CD14-positive monocyte (primary cell): ENCODE results near the gene C3orf52. TPM values are rescaled to one million over a fixed set of nuclear protein-coding genes. Genes with fewer than 3 reads are reported as not detected.
A peak's percentile ranks its signal among the peaks of the same experiment; 100 is the strongest.

Experiments
- DNase-seq, 3 donors: peaks; one replicate each; pipeline ENCODE4 v3.0.0-alpha.2; 2011 to 2022
- H2AFZ ChIP-seq: 2 replicates; pipeline ENCODE4 v1.6.0; 2012; ENCODE audit warnings: mild to moderate bottlenecking, low read depth, low read length, inconsistent platforms; ENCODE audit not compliant: insufficient read depth, poor library complexity, severe bottlenecking
- H3K27ac ChIP-seq, 2 donors: 1 replicate in 1 of 2; 2 replicates in 1 of 2; pipeline ENCODE4 v1.5.1; 2012 to 2013; ENCODE audit warnings: low read length in 2 of 2, control low read depth in 1 of 2, inconsistent platforms in 1 of 2, low read depth in 1 of 2, mild to moderate bottlenecking in 1 of 2
- H3K27me3 ChIP-seq, 2 donors: one replicate each; pipeline versions ENCODE4 v1.6.0 to v1.6.1; 2011 to 2013; ENCODE audit warnings: low read length in 2 of 2; ENCODE audit not compliant: control insufficient read depth in 2 of 2, insufficient read depth in 2 of 2
- H3K36me3 ChIP-seq, 2 donors: replicated peaks in 1 of 2; 1 replicate in 1 of 2; 2 replicates in 1 of 2; pipeline versions ENCODE4 v1.5.1 to v1.6.1; 2012 to 2013; ENCODE audit warnings: low read length in 2 of 2, control low read depth in 1 of 2, inconsistent platforms in 1 of 2, mild to moderate bottlenecking in 1 of 2; ENCODE audit not compliant: insufficient read depth in 2 of 2, control insufficient read depth in 1 of 2
- H3K4me1 ChIP-seq, 2 donors: 1 replicate in 1 of 2; 2 replicates in 1 of 2; pipeline versions ENCODE4 v1.5.1 to v1.6.1; 2012 to 2013; ENCODE audit warnings: low read length in 2 of 2, control low read depth in 1 of 2, inconsistent platforms in 1 of 2, mild to moderate bottlenecking in 1 of 2, moderate library complexity in 1 of 2; ENCODE audit not compliant: insufficient read depth in 2 of 2, control insufficient read depth in 1 of 2
- H3K4me2 ChIP-seq: replicated peaks from 2 replicates; pipeline ENCODE3; 2012; ENCODE audit warnings: low read length, moderate library complexity, mild to moderate bottlenecking; ENCODE audit not compliant: poor library complexity, severe bottlenecking; ENCODE audit errors: extremely low read depth
- H3K4me3 ChIP-seq, 3 experiments: fragments of 200-600 bp in 1 of 3; sonication (generic) in 1 of 3; replicated peaks in 1 of 3; 1 replicate in 2 of 3; 2 replicates in 1 of 3; pipeline ENCODE4 v1.5.1; 2011 to 2013; ENCODE audit warnings: low read length in 3 of 3, mild to moderate bottlenecking in 3 of 3, control low read depth in 2 of 3, low read depth in 2 of 3, inconsistent platforms in 1 of 3, moderate library complexity in 1 of 3
- H3K79me2 ChIP-seq: 2 replicates; pipeline ENCODE4 v1.6.0; 2012; ENCODE audit warnings: mild to moderate bottlenecking, control low read depth, inconsistent platforms, low read length, moderate library complexity; ENCODE audit not compliant: insufficient read depth
- H3K9ac ChIP-seq: 2 replicates; pipeline ENCODE4 v1.6.0; 2017; ENCODE audit warnings: low read length, mild to moderate bottlenecking; ENCODE audit not compliant: insufficient read depth, poor library complexity, severe bottlenecking
- H3K9me3 ChIP-seq, 2 donors: replicated peaks in 1 of 2; 1 replicate in 1 of 2; 2 replicates in 1 of 2; pipeline versions ENCODE4 v1.5.1 to v1.6.1; 2012 to 2013; ENCODE audit warnings: low read length in 2 of 2, control low read depth in 1 of 2; ENCODE audit not compliant: control insufficient read depth in 1 of 2, insufficient read depth in 1 of 2
- H4K20me1 ChIP-seq: 2 replicates; pipeline ENCODE4 v1.6.0; 2012; ENCODE audit warnings: mild to moderate bottlenecking, low read length, control low read depth, moderate library complexity; ENCODE audit not compliant: insufficient read depth
- H3K27ac Mint-ChIP-seq, 7 donors: one replicate each; pipeline ENCODE4 v1.8.0; 2020; ENCODE audit warnings: mild to moderate bottlenecking in 7 of 7, mixed read lengths in 7 of 7, moderate library complexity in 6 of 7, inconsistent platforms in 2 of 7
- H3K27me3 Mint-ChIP-seq, 3 donors: one replicate each; pipeline ENCODE4 v1.8.0; 2021 to 2022; ENCODE audit warnings: low read depth in 3 of 3, mild to moderate bottlenecking in 3 of 3, mixed read lengths in 3 of 3, moderate library complexity in 3 of 3, inconsistent platforms in 1 of 3
- H3K36me3 Mint-ChIP-seq, 2 donors: one replicate each; pipeline ENCODE4 v1.8.0; 2020; ENCODE audit warnings: mixed read lengths in 2 of 2, inconsistent platforms in 1 of 2, mild to moderate bottlenecking in 1 of 2
- H3K4me1 Mint-ChIP-seq: one replicate; pipeline ENCODE4 v1.8.0; 2020; ENCODE audit warnings: mild to moderate bottlenecking, mixed read lengths
- H3K4me3 Mint-ChIP-seq, 2 donors: one replicate each; pipeline ENCODE4 v1.8.0; 2020; ENCODE audit warnings: mild to moderate bottlenecking in 2 of 2, mixed read lengths in 2 of 2, moderate library complexity in 1 of 2
- H3K9me3 Mint-ChIP-seq, 7 donors: one replicate each; pipeline ENCODE4 v1.8.0; 2020 to 2022; ENCODE audit warnings: mixed read lengths in 7 of 7, mild to moderate bottlenecking in 6 of 7, moderate library complexity in 6 of 7, inconsistent platforms in 2 of 7
- CTCF ChIP-seq: fragments of 200-600 bp; IDR thresholded peaks from one replicate; pipeline ENCODE4 v1.8.0; 2022; ENCODE audit warnings: antibody characterized with exemption, mild to moderate bottlenecking
- WGBS: methylation state at CpG from one replicate; pipeline ENCODE4 v1.1.5; 2013; ENCODE audit warnings: missing lambda C conversion rate; ENCODE audit not compliant: insufficient coverage; 5-methylcytosine and 5-hydroxymethylcytosine counted together
- intact Hi-C, 2 donors: fragments of 100-400 bp; cut with micrococcal nuclease; formaldehyde crosslinking; loops; one replicate each; pipeline versions ENCODE4 v1.15.0 to v1.15.1; 2023
- polyA plus RNA-seq, 3 donors: library from polyadenylated mRNA; depleted of rRNA in 1 of 3; unstranded in 2 of 3; stranded (reverse) in 1 of 3; fragments of 300-500 nt in 2 of 3; fragments of >200 nt in 1 of 3; fragmentation: Illumina TruSeq in 2 of 3; gene quantifications; 1 replicate in 2 of 3; 2 replicates in 1 of 3; pipeline ENCODE4 v1.2.3, GENCODE V29; 2012 to 2021

C3orf52 gene
- polyA plus RNA-seq, 3 donors = not detected

GRCh38 chr3:112133626-112134334 is 47.6 kb downstream of the C3orf52 start:
- Histone ChIP-seq H3K27me3 (no peaks in the 10 kb centered on the region), H3K9ac (no peak overlapping the region), H3K4me2 (peak overlapping the region; percentile 37), H3K36me3 (no peaks in the 10 kb centered on the region), H3K4me1 (peaks cover 23 to 41% of the 10 kb centered on the region in 2 donors), H3K4me3 (peak overlapping the region in 1 of 3 experiments; percentile 19), H2AFZ (peak overlapping the region; percentile 9), H4K20me1 (no peaks in the 10 kb centered on the region), H3K27ac (peak overlapping the region in 1 of 2 donors; percentile 72), H3K79me2 (no peaks in the 10 kb centered on the region), H3K9me3 (no peaks in the 10 kb centered on the region)
- peak overlapping the region in 1 of 2 donors; percentile 60 for H3K4me3 Mint-ChIP-seq
- peaks cover 49% of the 10 kb centered on the region for H3K4me1 Mint-ChIP-seq
- intact Hi-C loops = no loop called here
- no peaks in the 10 kb centered on the region for H3K9me3 Mint-ChIP-seq
- peak overlapping the region in 1 of 7 donors; percentile 83 for H3K27ac Mint-ChIP-seq
- WGBS = 100% methylated on average over 2 of the region's 5 CpGs
- no peak for TF ChIP-seq CTCF
- no peaks in the 10 kb centered on the region for H3K36me3 Mint-ChIP-seq
- peaks cover 0 to 4% (median 0%) of the 10 kb centered on the region in 3 donors for H3K27me3 Mint-ChIP-seq
- no peak for DNase-seq

GRCh38 chr3:112134335-112135124 is 48.3 kb downstream of the C3orf52 start:
- intact Hi-C loops = no loop called here
- no peaks in the 10 kb centered on the region for H3K36me3 Mint-ChIP-seq
- no peaks in the 10 kb centered on the region for H3K36me3 ChIP-seq
- no peak overlapping the region for H3K27ac ChIP-seq
- no peaks in the 10 kb centered on the region for H3K27me3 ChIP-seq
- DNase-seq = no peak
- no peaks in the 10 kb centered on the region for H4K20me1 ChIP-seq
- H2AFZ ChIP-seq = no peak overlapping the region
- H3K4me2 ChIP-seq = no peak overlapping the region
- no peak overlapping the region for H3K9ac ChIP-seq
- H3K4me3 ChIP-seq = no peak overlapping the region
- 100% methylated on average over 4 of the region's 8 CpGs for WGBS
- H3K9me3 ChIP-seq = no peaks in the 10 kb centered on the region
- H3K27me3 Mint-ChIP-seq = peaks cover 0 to 4% (median 0%) of the 10 kb centered on the region in 3 donors
- peaks cover 42% of the 10 kb centered on the region for H3K4me1 Mint-ChIP-seq
- no peak for TF ChIP-seq CTCF
- H3K4me3 Mint-ChIP-seq = no peak overlapping the region
- no peak overlapping the region for H3K27ac Mint-ChIP-seq
- H3K4me1 ChIP-seq = peaks cover 23 to 34% of the 10 kb centered on the region in 2 donors
- no peaks in the 10 kb centered on the region for H3K79me2 ChIP-seq
- no peaks in the 10 kb centered on the region for H3K9me3 Mint-ChIP-seq
